Endothelial cell (in vitro differentiated cells): ENCODE data around the gene FOSL2. TPM values are rescaled to one million over a fixed set of nuclear protein-coding genes. Genes with fewer than 3 reads are reported as not detected.

Experiments used
- DNase-seq: peaks from one replicate; pipeline ENCODE4 v3.0.0; 2021; ENCODE audit warnings: low spot score
- H3K27ac Mint-ChIP-seq: one replicate; pipeline ENCODE4 v1.8.0; 2021; ENCODE audit warnings: mixed read lengths, inconsistent platforms; ENCODE audit not compliant: unreplicated experiment
- H3K27me3 Mint-ChIP-seq: one replicate; pipeline ENCODE4 v1.8.0; 2021; ENCODE audit warnings: mild to moderate bottlenecking, moderate library complexity, mixed read lengths, inconsistent platforms; ENCODE audit not compliant: unreplicated experiment
- H3K36me3 Mint-ChIP-seq: one replicate; pipeline ENCODE4 v1.8.0; 2021; ENCODE audit warnings: mild to moderate bottlenecking, low read depth, mixed read lengths, inconsistent platforms; ENCODE audit not compliant: unreplicated experiment
- H3K4me1 Mint-ChIP-seq: one replicate; pipeline ENCODE4 v1.8.0; 2021; ENCODE audit warnings: mild to moderate bottlenecking, mixed read lengths, inconsistent platforms; ENCODE audit not compliant: unreplicated experiment
- H3K4me3 Mint-ChIP-seq: one replicate; pipeline ENCODE4 v1.8.0; 2021; ENCODE audit warnings: mild to moderate bottlenecking, mixed read lengths, inconsistent platforms; ENCODE audit not compliant: unreplicated experiment
- H3K9me3 Mint-ChIP-seq: one replicate; pipeline ENCODE4 v1.8.0; 2021; ENCODE audit warnings: mixed read lengths, inconsistent platforms; ENCODE audit not compliant: unreplicated experiment
- CTCF ChIP-seq: fragments of 200-600 bp; sonication (generic); IDR thresholded peaks from one replicate; pipeline ENCODE4 v1.5.0; 2021; ENCODE audit warnings: antibody characterized with exemption; ENCODE audit not compliant: unreplicated experiment
- total RNA-seq: library from RNA; stranded (reverse); fragmentation: NEBNext Ultra II Directional; extraction: Animal tissue kit (Norgen Biotek cat#: 25700); gene quantifications from one replicate; pipeline ENCODE4 v1.2.1, GENCODE V29; 2021; ENCODE audit not compliant: unreplicated experiment

The FOSL2 gene
- total RNA-seq, 1 donor from 2014 or later = 24.4 TPM

DNA sequence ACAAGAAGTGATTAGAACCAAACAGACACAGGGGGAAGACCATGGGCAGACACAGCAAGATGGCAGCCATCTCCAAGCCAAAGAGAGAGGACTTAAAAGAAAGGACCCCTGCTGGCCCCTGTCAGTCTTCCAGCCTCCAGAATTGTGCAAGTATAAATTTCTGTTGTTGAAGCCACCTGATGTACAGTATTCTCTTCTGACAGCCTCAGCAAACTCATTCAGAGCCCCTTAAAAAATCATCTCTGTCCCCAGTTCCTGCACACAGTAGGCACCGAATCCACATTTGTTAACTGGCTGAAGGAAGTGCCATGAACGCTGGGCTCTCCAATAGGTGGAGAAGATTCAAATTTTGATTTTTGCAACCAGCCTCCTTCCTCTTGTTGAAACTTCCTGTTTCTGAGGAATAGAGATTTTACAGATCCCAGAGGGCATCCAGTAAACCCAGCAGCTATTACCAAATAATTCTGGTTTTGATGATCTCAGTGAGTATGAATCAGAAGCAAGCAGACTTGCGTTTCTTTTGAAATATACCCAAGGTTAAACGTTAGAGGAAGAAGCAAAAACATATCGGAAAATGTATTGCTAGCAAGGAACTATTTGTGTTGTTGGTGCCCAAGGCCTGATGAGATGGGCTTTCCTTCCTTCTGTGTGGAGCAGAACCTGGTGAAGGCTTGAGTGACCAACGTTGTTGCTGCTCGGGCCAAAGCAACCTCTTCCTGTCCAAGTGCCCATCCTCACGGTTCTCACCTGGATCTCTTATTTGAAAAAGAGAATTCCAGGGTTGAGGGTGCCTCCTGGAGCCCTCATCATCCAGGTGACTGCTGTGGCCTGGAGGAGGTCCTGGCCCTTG lies 55.5 kb downstream of the FOSL2 start:
- Mint-ChIP-seq H3K4me1 (peaks cover 5% of the 10 kb centered on the region), H3K36me3 (no peaks in the 10 kb centered on the region), H3K4me3 (no peak overlapping the region), H3K27ac (no peak overlapping the region), H3K27me3 (peaks cover 7% of the 10 kb centered on the region), H3K9me3 (no peaks in the 10 kb centered on the region)
- DNase-seq = no peak
- TF ChIP-seq CTCF = no peak

DNA sequence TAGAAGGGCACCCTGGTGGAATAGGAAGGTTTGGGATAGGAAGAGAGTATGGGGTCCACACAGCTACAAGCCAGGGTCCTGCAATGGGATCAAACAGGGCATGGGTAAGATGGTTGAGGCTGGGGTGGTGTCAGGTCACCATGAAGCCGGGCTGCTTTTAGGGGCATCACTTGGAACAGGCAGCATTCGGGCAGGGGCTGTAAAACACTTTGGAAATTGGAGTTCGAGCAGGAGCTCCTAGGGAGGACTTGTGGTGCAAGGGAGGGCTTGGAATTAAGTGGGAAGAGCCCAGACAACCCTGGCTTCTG lies 56.1 kb downstream of the FOSL2 start:
- Mint-ChIP-seq H3K27ac (no peak overlapping the region), H3K36me3 (no peaks in the 10 kb centered on the region), H3K4me3 (no peak overlapping the region), H3K27me3 (peaks cover 7% of the 10 kb centered on the region), H3K4me1 (peaks cover 5% of the 10 kb centered on the region), H3K9me3 (no peaks in the 10 kb centered on the region)
- no peak for TF ChIP-seq CTCF
- no peak for DNase-seq

DNA sequence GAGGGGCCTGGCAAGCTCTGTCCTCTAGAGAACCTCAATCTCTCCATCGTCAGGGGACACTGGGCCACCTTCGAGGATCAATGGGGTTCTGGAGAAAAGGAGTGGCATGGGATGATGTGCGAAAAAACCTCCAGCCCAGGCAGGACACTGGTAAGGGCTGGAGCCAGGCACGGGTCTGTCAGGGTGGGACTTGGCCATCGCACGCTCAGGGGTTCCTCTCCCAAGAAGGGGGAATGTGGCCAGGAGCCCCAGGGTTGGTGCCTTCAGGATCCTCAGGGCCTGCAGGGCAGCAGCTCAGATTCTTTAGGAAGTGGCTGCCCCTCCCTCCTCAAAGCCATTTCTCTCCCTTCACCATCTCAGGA lies 56.4 kb downstream of the FOSL2 start:
- H3K36me3 Mint-ChIP-seq = no peaks in the 10 kb centered on the region
- H3K27ac Mint-ChIP-seq = no peak overlapping the region
- peaks cover 5% of the 10 kb centered on the region for H3K4me1 Mint-ChIP-seq

DNA sequence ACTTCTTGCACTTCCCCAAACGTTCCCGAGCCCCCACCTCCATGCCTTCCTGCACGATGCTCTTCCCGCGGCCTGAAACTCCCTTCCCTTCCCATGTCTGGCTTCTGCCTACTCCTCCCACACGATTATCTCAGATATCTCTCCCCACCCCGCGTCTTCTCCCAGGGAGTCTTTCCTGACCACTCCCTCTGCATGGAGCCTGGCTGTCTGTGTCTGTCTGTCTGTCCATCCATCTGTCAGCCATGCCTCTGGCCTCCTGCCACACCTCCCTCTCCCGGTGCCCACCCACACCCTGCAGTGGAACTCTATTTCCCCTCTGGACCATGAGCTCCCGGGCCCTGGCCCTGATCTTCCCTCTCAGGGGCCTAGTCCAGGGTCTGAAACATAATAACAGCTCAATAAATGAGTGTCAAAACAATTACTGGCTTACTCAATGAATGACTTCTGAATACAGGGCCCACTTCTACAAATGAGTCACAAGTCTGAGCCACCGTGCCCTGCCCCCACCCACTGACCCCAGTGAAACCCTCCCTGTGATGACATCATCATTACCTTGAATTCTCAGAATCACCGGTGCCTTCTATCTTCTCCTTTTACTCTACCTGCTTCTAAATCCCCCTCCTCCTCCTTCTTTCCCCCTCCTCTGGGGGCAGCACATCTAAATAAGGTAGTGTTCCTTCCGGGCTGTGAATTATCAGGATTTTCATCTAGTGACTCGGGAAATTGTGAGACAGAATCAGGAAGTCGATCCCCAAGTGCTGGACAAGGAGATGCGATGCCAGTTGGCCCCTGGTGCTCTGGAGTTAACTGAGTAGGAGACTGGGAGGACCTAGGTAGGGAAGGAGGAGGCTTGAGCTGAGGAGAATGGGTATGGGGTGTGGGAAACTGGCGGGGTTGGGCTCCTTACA lies 57.1 kb downstream of the FOSL2 start:
- no peak overlapping the region for H3K27ac Mint-ChIP-seq
- H3K4me1 Mint-ChIP-seq = peaks cover 5% of the 10 kb centered on the region
- no peak overlapping the region for H3K4me3 Mint-ChIP-seq
- no peaks in the 10 kb centered on the region for H3K9me3 Mint-ChIP-seq
- H3K36me3 Mint-ChIP-seq = no peaks in the 10 kb centered on the region
- no peak for DNase-seq
- TF ChIP-seq CTCF = no peak
- H3K27me3 Mint-ChIP-seq = peaks cover 7% of the 10 kb centered on the region

More for the DNA sequence above, 56.4 kb downstream of the FOSL2 start:
- no peak for TF ChIP-seq CTCF
- H3K27me3 Mint-ChIP-seq = peaks cover 7% of the 10 kb centered on the region
- no peak for DNase-seq
- no peak overlapping the region for H3K4me3 Mint-ChIP-seq
- no peaks in the 10 kb centered on the region for H3K9me3 Mint-ChIP-seq
